ENCODE measurements around the gene PPP1R8.

Gene PPP1R8

GRCh38 chr1:27873671-27874384, 43.2 kb downstream of the PPP1R8 start:
- no peak overlapping the region for H3K27ac ChIP-seq
- TF ChIP-seq ZFX (IDR thresholded peaks at IDR 0.05; ENCODE audit: borderline replicate concordance) = no peak

GRCh38 chr1:27876341-27877114, 45.9 kb downstream of the PPP1R8 start:
- no peak overlapping the region for H3K27ac ChIP-seq
- TF ChIP-seq ZFX (IDR thresholded peaks at IDR 0.05; ENCODE audit: borderline replicate concordance) (no peak), CTCF (IDR thresholded peaks at IDR 0.05) (no peak)

GRCh38 chr1:27877115-27877416, 46.5 kb downstream of the PPP1R8 start:
- no peak overlapping the region for H3K27ac ChIP-seq

GRCh38 chr1:27878039-27878438, 47.5 kb downstream of the PPP1R8 start:
- TF ChIP-seq CTCF (IDR thresholded peaks at IDR 0.05) (no peak), ZFX (IDR thresholded peaks at IDR 0.05; ENCODE audit: borderline replicate concordance) (no peak)
- H3K27ac ChIP-seq = no peak overlapping the region

More at GRCh38 chr1:27877115-27877416, 46.5 kb downstream of the PPP1R8 start:
- no peak for TF ChIP-seq ZFX (IDR thresholded peaks at IDR 0.05; ENCODE audit: borderline replicate concordance)
- no peak for TF ChIP-seq CTCF (IDR thresholded peaks at IDR 0.05)

DNA sequence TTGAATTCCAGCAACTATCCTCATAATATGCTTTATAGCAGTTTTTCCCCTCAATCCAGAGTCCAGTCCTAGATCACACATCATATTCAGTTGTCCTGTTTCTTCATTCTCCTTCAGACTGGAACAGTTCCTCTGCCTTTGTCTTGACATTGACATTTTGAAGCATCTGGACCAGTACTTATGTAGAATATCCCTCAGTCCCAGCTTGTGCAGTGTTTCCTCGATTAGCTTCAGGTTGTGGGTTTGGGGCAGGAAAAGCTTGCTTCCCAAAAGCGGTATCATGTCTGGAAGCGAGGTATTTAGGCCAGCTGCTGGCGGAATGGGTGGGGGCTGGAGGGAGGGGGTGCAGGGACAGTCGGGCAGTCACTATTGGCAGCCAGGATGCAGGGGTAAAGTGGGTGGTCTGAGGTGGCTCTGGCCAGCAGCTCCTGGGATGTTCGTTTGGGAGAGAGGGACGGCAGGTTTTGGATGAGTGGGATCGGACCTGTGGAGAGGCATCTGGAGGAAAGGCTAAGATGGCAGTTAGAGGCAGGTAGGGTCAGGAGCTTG, 48.3 kb downstream of the PPP1R8 start:
- no peak overlapping the region for H3K27ac ChIP-seq
- no peak for TF ChIP-seq ZFX (IDR thresholded peaks at IDR 0.05; ENCODE audit: borderline replicate concordance)
- TF ChIP-seq CTCF (IDR thresholded peaks at IDR 0.05) = no peak

DNA sequence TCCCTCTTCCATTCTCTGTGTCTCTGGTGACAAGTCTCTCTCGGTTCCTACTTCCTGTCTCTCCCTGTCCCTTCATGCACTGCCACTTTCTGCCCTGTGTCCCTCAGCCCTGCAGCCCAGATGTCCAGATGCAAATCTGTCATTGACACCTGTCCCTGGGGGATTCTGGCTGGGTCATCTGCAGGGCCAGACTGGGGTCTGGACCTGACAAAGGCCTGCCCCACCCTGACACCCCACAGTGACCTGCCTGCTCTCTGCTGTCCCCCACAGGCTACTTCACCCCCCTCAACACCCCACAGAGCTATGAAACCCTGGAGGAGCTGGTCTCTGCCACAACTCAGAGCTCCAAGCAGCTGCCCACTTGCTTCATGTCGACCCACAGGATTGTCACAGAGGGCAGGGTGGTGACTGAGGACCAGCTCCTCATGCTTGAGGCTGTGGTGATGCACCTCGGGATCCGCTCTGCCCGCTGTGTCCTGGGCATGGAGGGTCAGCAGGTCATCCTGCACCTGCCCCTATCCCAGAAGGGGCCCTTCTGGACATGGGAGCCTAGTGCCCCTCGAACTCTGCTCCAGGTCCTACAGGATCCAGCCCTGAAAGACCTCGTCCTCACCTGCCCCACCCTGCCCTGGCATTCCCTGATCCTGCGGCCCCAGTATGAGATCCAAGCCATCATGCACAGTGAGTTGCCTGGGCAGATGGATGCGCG, 48.9 kb downstream of the PPP1R8 start:
- TF ChIP-seq ZFX (IDR thresholded peaks at IDR 0.05; ENCODE audit: borderline replicate concordance) (no peak), CTCF (IDR thresholded peaks at IDR 0.05) (no peak)
- no peak overlapping the region for H3K27ac ChIP-seq

DNA sequence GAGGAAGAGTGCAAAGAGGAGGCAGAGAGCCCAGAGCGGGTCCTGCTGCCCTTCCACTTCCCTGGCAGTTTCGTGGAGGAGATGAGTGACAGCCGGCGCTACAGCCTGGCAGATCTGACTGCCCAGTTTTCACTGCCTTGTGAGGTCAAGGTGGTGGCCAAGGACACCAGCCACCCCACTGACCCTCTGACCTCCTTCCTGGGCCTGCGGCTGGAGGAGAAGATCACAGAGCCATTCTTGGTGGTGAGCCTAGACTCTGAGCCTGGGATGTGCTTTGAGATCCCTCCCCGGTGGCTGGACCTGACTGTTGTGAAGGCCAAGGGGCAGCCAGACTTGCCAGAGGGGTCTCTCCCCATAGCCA, 51.9 kb downstream of the PPP1R8 start:
- H3K27ac ChIP-seq = no peak overlapping the region

More for the DNA sequence above, 51.9 kb downstream of the PPP1R8 start:
- TF ChIP-seq CTCF (IDR thresholded peaks at IDR 0.05) (no peak), ZFX (IDR thresholded peaks at IDR 0.05; ENCODE audit: borderline replicate concordance) (no peak)

All from 22Rv1 (cell line).